Fibroblast of skin of scalp (primary cell): ENCODE data around the gene MAP3K5.
"Not testable (repeated sequence)": the region's sequence is repeated elsewhere in the genome, so short reads cannot be mapped to it uniquely, and the experiment has no call there.

Experiments used
- DNase-seq: peaks from one replicate; pipeline ENCODE4 v3.0.0-alpha.2; 2013

Gene MAP3K5

DNA sequence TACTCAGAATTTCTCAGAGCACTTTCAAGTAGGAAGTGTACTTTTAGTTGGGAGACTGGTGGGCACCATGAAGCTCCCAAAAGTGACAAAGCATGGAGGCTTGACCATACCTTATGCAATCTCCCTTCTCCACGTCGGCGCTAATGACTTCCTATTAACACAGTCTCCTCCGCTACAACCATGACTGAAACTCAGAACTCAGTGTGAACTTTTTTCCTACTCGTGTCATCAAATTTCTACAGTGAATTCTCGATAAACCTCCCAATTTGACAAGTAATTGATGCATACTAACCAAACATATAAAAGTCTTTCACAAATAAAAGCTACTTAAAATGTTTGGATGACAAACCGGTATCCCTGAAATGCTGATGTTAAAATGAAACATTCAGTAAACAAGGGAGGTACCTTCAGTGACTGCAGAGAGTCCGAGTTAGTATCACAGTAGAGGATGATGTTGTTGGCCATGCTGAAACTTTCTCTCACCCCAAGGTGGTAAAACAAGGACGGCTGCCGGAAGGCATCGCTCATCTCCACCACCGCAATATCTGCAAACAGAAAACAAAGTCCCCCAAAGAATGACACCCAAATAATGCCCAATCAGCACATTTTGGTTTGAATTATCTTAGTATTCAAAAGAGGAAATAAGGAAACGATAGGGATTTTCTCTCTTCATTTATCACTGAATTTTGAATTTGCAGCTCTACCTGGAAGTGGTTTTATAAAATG lies 72.1 kb downstream of the MAP3K5 start:
- DNase-seq = no peak

GRCh38 chr6:136719280-136720044 lies 72.8 kb downstream of the MAP3K5 start:
- peak; percentile 12 for DNase-seq

GRCh38 chr6:136718476-136718875 lies 73.8 kb downstream of the MAP3K5 start:
- DNase-seq = no peak

DNA sequence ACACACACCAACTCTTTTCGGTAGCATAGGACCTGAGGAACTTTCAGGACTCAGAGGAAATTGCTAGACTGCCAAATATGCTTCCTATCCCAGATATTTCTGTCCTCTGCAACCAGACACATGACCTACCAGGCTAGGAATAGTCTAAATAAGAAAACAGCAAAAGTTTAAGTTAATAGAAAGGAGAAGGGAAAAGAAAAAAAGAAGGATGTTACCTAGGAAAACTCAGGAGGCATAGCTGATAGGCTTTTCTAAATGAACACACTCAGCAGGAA lies 74.6 kb downstream of the MAP3K5 start:
- no peak for DNase-seq

- DNase-seq = no peak
Measured at GRCh38 chr6:136716917-136717715, 75.2 kb downstream of the MAP3K5 start.

GRCh38 chr6:136712642-136713041 lies 79.6 kb downstream of the MAP3K5 start:
- DNase-seq = not testable (repeated sequence)

GRCh38 chr6:136711644-136712043 lies 80.6 kb downstream of the MAP3K5 start:
- no peak for DNase-seq

DNA sequence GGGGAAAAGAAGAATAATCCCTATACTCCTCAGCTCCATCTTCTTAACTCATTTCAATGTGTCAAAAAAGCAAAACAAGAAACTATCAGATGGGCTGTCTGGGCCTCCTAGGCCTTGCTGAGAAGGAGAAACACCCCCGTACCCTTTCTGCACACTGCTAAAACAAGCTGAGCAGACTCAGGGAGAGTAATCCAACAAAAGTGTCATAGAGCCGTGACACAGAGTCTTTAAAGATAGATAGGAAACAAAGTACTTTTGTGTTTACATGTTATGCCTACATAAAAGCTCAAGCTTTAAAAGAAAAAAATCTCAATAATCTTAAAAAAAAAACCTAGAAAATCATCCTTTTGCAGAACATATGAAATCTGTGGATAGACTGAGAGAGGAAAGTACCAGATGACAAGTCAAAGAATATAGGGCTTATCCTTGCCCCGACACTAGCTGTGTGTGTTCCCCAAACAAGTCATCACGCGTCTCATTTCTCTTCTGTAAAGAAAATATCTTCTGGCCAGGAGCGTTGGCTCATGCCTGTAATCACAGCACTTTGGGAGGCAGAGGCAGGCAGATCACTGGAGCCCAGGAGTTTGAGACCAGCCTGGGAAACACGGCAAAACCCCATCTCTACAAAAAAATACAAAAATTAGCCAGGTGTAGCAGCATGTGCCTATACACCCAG lies 81.3 kb downstream of the MAP3K5 start:
- no peak for DNase-seq

GRCh38 chr6:136709429-136709828 lies 82.8 kb downstream of the MAP3K5 start:
- no peak for DNase-seq

DNA sequence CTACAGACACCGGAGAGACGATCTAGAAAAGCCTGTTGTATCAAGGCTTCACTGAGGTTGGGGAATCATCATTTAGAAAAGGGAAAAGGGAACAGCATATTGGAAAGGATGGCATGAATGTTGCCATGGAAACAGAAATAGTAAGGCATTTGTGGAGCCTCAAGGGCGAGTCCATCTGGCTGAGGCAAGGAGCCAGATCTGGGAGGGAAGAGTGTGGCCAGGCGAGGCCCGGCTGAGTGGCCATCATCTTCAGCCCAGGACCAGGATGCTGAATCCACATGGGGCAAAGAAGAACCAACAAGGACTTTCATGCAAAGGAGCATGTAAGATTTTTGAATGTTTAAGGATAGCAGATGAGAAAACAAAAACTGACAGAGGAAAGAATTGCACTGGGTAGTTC lies 85.8 kb downstream of the MAP3K5 start:
- DNase-seq = no peak

DNA sequence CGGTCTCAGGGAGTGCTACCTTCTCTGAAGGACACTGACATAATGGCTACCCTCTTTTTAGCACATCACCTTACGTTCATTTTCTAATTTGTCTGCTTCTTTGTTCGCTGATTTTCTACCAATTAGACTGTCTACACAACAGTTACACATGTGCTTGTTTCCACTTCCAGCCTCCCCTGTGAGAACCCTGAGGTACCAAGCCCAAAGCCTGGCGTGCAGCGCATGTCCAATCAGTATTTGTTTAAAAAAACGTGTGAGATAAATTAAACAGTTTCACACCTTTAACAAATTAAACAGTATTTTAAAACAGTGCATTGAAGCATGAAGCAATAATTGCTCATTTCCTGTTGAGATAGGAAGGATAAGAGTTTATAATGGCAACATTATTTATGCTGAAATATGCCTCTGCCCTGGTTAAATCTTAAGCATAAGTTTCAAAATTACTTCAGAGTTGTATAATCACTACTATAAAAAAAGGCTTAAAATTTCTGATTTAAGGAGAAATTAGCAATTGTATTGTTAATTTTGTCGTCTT lies 88.9 kb downstream of the MAP3K5 start:
- DNase-seq = no peak

DNA sequence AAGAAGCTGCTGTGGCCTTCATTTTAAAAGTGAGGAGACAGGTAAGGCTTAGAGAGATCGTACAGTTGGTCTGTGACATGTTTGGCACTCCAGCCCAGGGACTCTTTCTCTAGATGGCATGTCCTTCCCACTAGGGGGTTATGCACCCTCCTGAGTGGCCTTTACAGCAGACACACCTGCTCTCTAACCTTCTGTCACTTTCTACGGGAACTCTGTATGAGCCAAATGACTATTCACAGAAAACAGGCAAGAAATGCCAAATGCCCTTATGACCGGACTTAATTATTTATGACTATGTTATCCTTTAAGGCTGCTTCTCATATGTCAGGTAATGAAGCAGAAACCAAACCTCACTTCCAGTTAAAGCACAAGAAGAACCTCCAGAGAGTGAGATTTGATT lies 91.2 kb downstream of the MAP3K5 start:
- DNase-seq = no peak

DNA sequence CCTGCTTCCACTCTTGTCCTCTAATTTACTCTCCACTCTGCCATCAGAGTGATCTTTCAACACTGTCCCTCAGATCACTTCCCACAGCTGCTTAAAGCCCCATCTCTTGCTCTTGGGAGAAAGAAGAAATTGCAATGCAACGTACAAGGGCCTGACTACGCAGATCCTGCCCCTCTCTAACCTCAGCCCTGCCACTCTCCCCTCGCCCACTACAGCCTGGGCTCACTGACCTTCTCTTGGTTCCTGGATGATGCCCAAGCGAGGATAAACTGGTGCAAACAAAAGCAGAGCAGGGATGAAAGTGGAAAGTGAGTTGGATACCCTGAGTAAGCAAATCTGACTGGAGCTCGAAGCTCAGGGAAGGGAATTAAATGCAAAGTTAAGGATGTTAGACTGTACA lies 92.9 kb downstream of the MAP3K5 start:
- DNase-seq = no peak

DNA sequence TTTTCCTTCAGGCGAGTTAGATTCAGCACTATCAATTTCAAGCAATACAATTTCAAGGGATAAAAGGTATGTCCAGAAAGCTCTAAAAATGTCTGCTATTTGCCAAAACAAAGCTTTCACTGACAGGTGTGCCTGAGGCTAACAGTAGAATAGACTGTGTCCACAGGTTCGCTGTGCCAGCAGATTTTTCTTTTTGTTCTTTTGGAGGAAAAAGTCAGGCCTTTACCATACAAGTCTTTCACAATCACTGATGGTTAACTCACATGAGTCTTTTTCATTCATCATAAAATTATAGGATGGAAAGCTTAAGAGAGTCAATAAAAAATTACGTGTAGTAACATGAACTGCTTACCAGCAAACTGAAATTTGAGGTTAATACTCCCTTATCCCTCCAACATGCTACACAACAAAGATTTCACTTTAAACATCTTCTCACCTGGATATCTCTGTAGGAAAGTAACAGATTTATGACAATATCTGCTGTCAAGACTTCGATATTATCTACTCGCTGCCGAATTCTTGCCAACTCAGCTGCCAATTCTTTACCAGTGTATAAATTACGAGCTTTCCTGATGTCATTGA lies 95.4 kb downstream of the MAP3K5 start:
- DNase-seq = no peak

GRCh38 chr6:136696238-136696637 lies 96.0 kb downstream of the MAP3K5 start:
- no peak for DNase-seq

DNA sequence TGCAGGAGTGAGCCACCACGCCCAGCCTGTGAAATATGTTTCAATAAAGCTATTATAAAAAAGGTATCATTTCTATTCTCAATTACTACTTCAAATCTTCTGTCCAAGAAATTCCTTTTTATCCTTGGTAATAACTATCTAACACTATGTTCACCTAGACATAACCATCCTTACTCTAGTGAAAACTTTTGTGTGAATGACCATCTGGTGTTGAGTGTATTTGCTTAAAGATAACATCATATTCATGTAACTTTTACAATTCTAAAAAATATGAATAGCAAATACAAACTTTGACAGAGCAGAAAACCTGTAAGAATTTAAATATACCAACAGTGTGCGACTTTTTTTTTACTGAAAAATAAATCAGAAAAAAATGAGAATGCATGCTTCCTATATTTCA lies 96.9 kb downstream of the MAP3K5 start:
- no peak for DNase-seq

DNA sequence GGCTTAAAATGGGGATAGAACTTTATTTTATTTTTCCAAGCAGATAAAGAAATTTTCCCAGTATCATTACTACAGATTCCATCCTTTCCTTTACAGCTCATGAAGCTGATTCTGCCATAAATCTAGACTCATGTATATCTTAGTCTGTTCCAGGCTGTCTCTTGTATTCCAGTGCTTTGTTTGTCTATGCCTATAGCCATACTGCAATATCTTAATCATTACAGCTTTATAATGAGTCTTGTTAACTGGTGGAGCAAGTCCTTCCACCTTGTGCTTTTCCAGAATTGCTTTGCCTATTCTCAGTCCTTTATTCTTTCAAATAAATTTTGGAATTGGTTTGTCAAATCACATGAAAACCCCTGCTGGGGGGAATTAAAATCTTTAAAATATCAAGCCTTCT lies 99.2 kb downstream of the MAP3K5 start:
- DNase-seq = no peak

DNA sequence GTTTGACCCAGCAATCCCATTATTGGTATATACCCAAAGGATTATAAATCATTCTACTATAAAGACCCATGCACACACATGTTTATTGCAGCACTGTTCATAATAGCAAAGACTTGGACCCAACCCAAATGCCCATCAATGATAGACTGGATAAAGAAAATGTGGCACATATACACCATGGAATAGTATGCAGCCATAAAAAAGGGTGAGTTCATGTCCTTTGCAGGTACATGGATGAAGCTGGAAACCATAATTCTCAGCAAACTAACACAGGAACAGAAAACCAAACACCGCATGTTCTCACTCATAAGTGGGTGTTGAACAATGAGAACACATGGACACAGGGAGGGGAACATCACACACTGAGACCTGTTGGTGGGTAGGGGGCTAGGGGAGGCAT lies 104.4 kb downstream of the MAP3K5 start:
- DNase-seq = not testable (repeated sequence)

DNA sequence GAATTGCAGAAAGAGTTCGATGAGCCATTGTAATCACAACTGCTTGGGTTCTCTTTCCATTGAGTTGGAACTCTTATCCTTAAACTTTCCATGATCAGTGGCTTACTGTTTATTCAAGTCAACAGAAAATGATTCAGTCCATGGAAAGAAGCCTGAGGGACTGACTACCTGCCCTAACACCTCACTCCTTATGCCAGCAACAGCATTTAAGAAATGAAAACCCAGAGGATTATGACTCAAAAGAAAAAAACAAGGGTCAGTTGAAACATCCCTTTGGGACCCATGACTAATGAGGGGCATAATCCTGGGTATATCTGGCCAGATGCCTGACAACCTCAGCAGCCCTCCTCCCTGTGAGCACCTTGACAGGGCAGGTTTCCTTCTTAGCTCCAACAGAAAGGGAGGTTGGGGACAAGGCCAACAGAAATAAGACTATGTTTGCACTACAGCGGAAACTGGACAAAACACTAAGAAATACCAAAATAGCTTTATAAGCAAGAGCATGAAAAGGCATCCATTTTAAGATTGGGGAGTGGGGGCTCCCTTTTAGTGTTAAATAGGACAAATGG lies 106.7 kb downstream of the MAP3K5 start:
- no peak for DNase-seq

- DNase-seq = no peak
Measured at GRCh38 chr6:136684466-136684865, 107.8 kb downstream of the MAP3K5 start.

GRCh38 chr6:136683209-136683941 lies 108.9 kb downstream of the MAP3K5 start:
- no peak for DNase-seq
